ENCODE results near the gene MCC. TPM values are rescaled to one million over a fixed set of nuclear protein-coding genes. Genes with fewer than 3 reads are reported as not detected.

Gene MCC
- total and polyA plus RNA-seq, 7 donors = 1.4 to 13.8 (median 4.4) TPM

DNA sequence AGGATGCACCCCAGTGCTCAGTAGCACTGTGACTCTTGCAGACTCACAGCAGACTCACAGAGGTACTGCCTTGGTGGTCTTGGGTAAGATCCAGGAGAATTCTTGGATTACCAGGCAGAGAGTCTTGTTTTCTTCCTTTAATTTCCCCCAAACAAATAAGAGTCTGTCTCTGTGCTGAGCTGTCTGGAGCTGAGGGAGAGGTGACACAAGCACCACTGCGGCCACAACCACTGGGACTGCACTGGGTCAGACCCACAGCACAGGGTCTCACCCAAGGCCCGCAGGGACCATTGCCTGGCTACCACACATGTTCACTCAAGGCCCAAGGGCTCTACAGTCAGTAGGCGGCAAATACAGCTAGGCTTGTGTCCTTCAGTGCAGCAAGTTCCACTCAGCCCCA, 13.8 kb upstream of the MCC start:
- no peaks in the 10 kb centered on the region for H3K9me3 ChIP-seq
- no peaks in the 10 kb centered on the region for H3K36me3 ChIP-seq (ENCODE audit: insufficient read depth in 1 of 2, low read depth in 1 of 2)
- H3K27me3 ChIP-seq (ENCODE audit: insufficient read depth in 3 of 3, low read length in 2 of 3) = no peaks in the 10 kb centered on the region
- 95 to 98% (median 97%) methylated on average over 3 of the region's 3 CpGs for WGBS, 3 donors
- no peak overlapping the region for H3K4me3 ChIP-seq
- H3K27ac ChIP-seq = no peak overlapping the region
- no peak for DNase-seq
- TF ChIP-seq, protein P1, sequence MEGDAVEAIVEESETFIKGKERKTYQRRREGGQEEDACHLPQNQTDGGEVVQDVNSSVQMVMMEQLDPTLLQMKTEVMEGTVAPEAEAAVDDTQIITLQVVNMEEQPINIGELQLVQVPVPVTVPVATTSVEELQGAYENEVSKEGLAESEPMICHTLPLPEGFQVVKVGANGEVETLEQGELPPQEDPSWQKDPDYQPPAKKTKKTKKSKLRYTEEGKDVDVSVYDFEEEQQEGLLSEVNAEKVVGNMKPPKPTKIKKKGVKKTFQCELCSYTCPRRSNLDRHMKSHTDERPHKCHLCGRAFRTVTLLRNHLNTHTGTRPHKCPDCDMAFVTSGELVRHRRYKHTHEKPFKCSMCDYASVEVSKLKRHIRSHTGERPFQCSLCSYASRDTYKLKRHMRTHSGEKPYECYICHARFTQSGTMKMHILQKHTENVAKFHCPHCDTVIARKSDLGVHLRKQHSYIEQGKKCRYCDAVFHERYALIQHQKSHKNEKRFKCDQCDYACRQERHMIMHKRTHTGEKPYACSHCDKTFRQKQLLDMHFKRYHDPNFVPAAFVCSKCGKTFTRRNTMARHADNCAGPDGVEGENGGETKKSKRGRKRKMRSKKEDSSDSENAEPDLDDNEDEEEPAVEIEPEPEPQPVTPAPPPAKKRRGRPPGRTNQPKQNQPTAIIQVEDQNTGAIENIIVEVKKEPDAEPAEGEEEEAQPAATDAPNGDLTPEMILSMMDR (IDR thresholded peaks at IDR 0.05) = no peak
- no peak for ATAC-seq
- intact Hi-C loops (cut with DNase I) = no loop called here
- H3K4me1 ChIP-seq = no peaks in the 10 kb centered on the region

DNA sequence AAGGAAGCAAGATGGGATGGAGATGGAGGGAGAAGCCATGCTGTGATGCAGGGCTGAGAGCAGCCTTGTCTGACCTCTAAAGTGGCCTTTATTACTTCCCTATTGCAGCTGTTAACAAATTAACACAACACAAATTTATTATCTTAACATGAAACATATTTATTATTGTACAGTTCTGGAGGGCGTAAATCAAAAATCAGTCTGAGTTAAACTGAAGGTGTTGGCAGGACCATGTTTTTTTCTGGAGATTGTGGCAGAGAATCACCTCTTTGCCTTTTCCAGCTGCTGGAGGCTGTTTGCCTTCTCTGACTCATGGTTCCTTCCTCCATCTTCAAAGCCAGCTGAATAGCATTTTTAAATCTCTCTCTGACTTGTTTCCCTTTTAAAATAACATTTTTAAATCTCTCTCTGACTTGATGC, 7.2 kb upstream of the MCC start:
- ATAC-seq = no peak
- H3K4me3 ChIP-seq = no peak overlapping the region
- 83 to 96% (median 85%) methylated on average over 1 of the region's 1 CpG for whole genome bisulfite sequencing, 3 donors

DNA sequence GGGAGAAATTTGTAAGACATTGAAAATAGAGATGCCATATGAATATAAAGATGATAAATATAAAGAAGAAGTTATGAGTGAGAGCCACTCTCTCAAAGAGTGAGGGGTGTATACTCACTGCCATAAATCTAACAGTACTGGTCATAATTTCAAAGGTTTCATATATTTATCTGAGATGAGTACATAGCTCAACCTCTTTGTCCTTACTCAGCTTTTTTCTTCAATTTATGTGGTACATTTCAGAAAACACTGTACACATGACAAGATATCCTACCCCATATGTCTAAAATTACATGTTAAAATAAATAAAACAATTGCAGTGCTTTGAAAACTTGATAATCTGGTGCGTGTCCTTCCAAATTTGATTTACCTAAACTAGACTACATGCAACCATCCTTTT, 5.2 kb upstream of the MCC start:
- no peak overlapping the region for H3K4me3 ChIP-seq
- peaks cover 0 to 26% (median 2%) of the 10 kb centered on the region in 3 donors for H3K27me3 ChIP-seq (ENCODE audit: insufficient read depth in 3 of 3, low read length in 2 of 3)
- no peaks in the 10 kb centered on the region for H3K4me1 ChIP-seq
- no peak overlapping the region for H3K27ac ChIP-seq
- 85 to 88% (median 87%) methylated on average over 1 of the region's 1 CpG for WGBS, 3 donors
- DNase-seq = no peak
- TF ChIP-seq, protein P1 (IDR thresholded peaks at IDR 0.05) = no peak
- intact Hi-C loops (cut with DNase I) = loop anchor here in 1 of 2 donors (10.0 kb wide), 1 partner anchor 99 kb away; no protein-coding TSS in a partner anchor
- no peak for ATAC-seq
- no peaks in the 10 kb centered on the region for H3K36me3 ChIP-seq (ENCODE audit: insufficient read depth in 1 of 2, low read depth in 1 of 2)
- no peaks in the 10 kb centered on the region for H3K9me3 ChIP-seq

More for the DNA sequence above, 7.2 kb upstream of the MCC start:
- no peaks in the 10 kb centered on the region for H3K4me1 ChIP-seq
- H3K27me3 ChIP-seq (ENCODE audit: insufficient read depth in 3 of 3, low read length in 2 of 3) = peaks cover 0 to 6% (median 0%) of the 10 kb centered on the region in 3 donors
- no peak overlapping the region for H3K27ac ChIP-seq
- no peak for DNase-seq
- intact Hi-C loops (cut with DNase I) = loop anchor here in 1 of 2 donors (10.0 kb wide), 1 partner anchor 101 kb away; no protein-coding TSS in a partner anchor
- TF ChIP-seq, protein P1 (IDR thresholded peaks at IDR 0.05) = no peak
- H3K9me3 ChIP-seq = no peaks in the 10 kb centered on the region
- H3K36me3 ChIP-seq (ENCODE audit: insufficient read depth in 1 of 2, low read depth in 1 of 2) = no peaks in the 10 kb centered on the region

DNA sequence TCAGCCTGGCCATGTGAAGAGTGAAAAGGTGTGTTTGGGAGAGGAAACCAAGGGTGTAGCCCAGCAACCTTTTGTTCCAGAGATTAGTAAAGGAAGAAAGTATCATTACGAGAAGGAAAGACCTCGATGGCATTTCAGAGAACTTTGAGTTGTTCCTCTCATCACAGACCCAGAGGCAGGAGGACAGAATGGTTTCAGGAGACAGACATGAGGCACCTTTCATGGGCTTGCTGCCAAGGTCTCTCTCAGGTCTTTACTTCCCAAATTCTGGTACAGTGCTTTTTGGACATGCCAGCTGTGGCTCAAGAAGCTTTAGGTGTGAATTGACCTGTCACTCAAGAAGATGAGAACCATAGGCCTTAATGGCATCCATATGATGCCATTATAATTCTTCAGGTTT, 2.8 kb upstream of the MCC start:
- 82 to 90% (median 89%) methylated on average over 2 of the region's 2 CpGs for WGBS, 3 donors

More for the DNA sequence above, 2.8 kb upstream of the MCC start:
- Histone ChIP-seq H3K36me3 (ENCODE audit: insufficient read depth in 1 of 2, low read depth in 1 of 2) (no peaks in the 10 kb centered on the region), H3K9me3 (no peaks in the 10 kb centered on the region), H3K4me3 (no peak overlapping the region), H3K27me3 (ENCODE audit: insufficient read depth in 3 of 3, low read length in 2 of 3) (peaks cover 0 to 50% (median 10%) of the 10 kb centered on the region in 3 donors), H3K27ac (no peak overlapping the region), H3K4me1 (peaks cover 5% of the 10 kb centered on the region)
- intact Hi-C loops (cut with DNase I) = loop anchor here in 1 of 2 donors (10.0 kb wide), 1 partner anchor 96 kb away; no protein-coding TSS in a partner anchor
- ATAC-seq (no peak), DNase-seq (no peak)
- TF ChIP-seq, protein P1 (IDR thresholded peaks at IDR 0.05) = no peak

Measured in psoas muscle (tissue), 8 donors.